ENCODE results near the gene GCAT. TPM values are rescaled to one million over a fixed set of nuclear protein-coding genes. Genes with fewer than 3 reads are reported as not detected.

Gene GCAT
- total and polyA plus RNA-seq, 2 of the 4 experiments (the other 2 are of a cell fraction) = 20.6 to 32.3 TPM

DNA sequence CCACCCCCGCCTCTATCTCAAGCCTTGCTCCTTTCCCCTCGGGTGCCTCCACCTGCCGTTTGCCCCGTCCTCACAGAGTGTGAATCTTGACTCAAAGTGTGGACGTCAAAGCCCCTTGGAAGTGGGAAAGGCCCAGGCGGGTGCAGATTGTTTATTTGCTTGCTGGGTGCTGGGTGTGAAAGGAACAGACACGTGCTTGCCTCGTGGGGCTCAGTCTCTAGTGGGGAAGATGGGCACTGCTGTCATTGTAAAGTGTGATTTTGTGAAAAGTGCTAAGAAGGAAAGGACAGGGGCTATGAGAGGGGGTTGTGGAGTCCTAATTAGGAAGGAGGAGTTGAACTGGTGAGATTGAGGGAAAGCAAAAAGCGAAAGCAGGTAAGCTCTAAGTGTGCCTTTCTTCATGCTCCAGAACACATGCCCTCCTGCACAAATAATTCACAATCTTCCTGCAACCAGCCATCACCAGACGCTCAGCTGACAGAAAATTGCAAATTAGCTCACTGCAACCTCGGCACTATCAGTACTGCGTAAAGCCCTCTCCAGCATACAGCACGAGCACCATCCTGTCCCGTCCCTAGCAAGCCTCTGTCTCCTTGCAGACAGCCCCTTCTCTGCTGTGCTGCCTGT, 9.7 kb upstream of the GCAT start:
- H3K79me1 ChIP-seq (ENCODE audit: low read depth in 1 of 2, low read length in 2 of 2) = no peaks in the 10 kb centered on the region
- no peak overlapping the region for H2BK20ac ChIP-seq (ENCODE audit: low read depth, low read length)
- no peak overlapping the region for H3K9ac ChIP-seq (ENCODE audit: low read depth, low read length)
- H4K91ac ChIP-seq (ENCODE audit: insufficient read depth, low read depth, low read length) = no peak overlapping the region
- peak overlapping the region; percentile 65; the same call in 1 of the 2 replicates for H3K23ac ChIP-seq (ENCODE audit: low read depth, low read length)
- no peak overlapping the region for H3K4me2 ChIP-seq (ENCODE audit: low read depth, low read length)
- H3K14ac ChIP-seq (replicated peaks; ENCODE audit: low read depth, low read length) = no peak overlapping the region
- no peaks in the 10 kb centered on the region for H3K27me3 ChIP-seq (ENCODE audit: control insufficient read depth, insufficient read depth, low read length)
- H2AFZ ChIP-seq (replicated peaks; ENCODE audit: low read length, poor library complexity) = peak overlapping the region; percentile 51
- no peak overlapping the region for H4K8ac ChIP-seq (ENCODE audit: low read depth in 2 of 2, low read length in 2 of 2)
- peak overlapping the region; percentile 50 for H2AK9ac ChIP-seq (replicated peaks; ENCODE audit: low read depth, low read length, poor library complexity)
- no peak for TF ChIP-seq POLR2A (IDR thresholded peaks at IDR 0.05; ENCODE audit: low read depth, low read length)
- TF ChIP-seq SMC3 (IDR thresholded peaks at IDR 0.05; ENCODE audit: low read depth, low read length) = no peak
- TF ChIP-seq CHD1 (IDR thresholded peaks at IDR 0.05; ENCODE audit: low read depth, low read length) = no peak
- no peak for TF ChIP-seq NFE2L2 (IDR thresholded peaks at IDR 0.05; ENCODE audit: low read depth, low read length)
- no peak for TF ChIP-seq FOS (IDR thresholded peaks at IDR 0.05; ENCODE audit: low read depth, low read length)
- TF ChIP-seq BHLHE40 (IDR thresholded peaks at IDR 0.05; ENCODE audit: low read depth, low read length) = no peak
- TF ChIP-seq, protein P1, sequence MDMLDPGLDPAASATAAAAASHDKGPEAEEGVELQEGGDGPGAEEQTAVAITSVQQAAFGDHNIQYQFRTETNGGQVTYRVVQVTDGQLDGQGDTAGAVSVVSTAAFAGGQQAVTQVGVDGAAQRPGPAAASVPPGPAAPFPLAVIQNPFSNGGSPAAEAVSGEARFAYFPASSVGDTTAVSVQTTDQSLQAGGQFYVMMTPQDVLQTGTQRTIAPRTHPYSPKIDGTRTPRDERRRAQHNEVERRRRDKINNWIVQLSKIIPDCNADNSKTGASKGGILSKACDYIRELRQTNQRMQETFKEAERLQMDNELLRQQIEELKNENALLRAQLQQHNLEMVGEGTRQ (IDR thresholded peaks at IDR 0.05; ENCODE audit: low read depth, low read length) = no peak
- TF ChIP-seq RFX5 (IDR thresholded peaks at IDR 0.05; ENCODE audit: low read depth, low read length) = no peak
- TF ChIP-seq, protein P2, sequence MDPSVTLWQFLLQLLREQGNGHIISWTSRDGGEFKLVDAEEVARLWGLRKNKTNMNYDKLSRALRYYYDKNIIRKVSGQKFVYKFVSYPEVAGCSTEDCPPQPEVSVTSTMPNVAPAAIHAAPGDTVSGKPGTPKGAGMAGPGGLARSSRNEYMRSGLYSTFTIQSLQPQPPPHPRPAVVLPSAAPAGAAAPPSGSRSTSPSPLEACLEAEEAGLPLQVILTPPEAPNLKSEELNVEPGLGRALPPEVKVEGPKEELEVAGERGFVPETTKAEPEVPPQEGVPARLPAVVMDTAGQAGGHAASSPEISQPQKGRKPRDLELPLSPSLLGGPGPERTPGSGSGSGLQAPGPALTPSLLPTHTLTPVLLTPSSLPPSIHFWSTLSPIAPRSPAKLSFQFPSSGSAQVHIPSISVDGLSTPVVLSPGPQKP (IDR thresholded peaks at IDR 0.05; ENCODE audit: borderline replicate concordance, low read depth, low read length) = no peak
- no peak for TF ChIP-seq MAFK (IDR thresholded peaks at IDR 0.05; ENCODE audit: low read depth, low read length)
- no peak for TF ChIP-seq MXI1 (IDR thresholded peaks at IDR 0.05; ENCODE audit: borderline replicate concordance, low read depth, low read length)
- TF ChIP-seq, protein P3, sequence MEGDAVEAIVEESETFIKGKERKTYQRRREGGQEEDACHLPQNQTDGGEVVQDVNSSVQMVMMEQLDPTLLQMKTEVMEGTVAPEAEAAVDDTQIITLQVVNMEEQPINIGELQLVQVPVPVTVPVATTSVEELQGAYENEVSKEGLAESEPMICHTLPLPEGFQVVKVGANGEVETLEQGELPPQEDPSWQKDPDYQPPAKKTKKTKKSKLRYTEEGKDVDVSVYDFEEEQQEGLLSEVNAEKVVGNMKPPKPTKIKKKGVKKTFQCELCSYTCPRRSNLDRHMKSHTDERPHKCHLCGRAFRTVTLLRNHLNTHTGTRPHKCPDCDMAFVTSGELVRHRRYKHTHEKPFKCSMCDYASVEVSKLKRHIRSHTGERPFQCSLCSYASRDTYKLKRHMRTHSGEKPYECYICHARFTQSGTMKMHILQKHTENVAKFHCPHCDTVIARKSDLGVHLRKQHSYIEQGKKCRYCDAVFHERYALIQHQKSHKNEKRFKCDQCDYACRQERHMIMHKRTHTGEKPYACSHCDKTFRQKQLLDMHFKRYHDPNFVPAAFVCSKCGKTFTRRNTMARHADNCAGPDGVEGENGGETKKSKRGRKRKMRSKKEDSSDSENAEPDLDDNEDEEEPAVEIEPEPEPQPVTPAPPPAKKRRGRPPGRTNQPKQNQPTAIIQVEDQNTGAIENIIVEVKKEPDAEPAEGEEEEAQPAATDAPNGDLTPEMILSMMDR (conservative IDR thresholded peaks at IDR 0.05; ENCODE audit: low read depth, low read length) = no peak
- no peak for TF ChIP-seq CEBPB (IDR thresholded peaks at IDR 0.05; ENCODE audit: low read depth, low read length)
- no peak for TF ChIP-seq RAD21 (IDR thresholded peaks at IDR 0.05; ENCODE audit: low read length)
- TF ChIP-seq MAZ (IDR thresholded peaks at IDR 0.05; ENCODE audit: borderline replicate concordance, low read depth, low read length) = no peak
- no peak for TF ChIP-seq RCOR1 (IDR thresholded peaks at IDR 0.05; ENCODE audit: insufficient replicate concordance, low read length)
- dilution Hi-C loops (cut with HindIII; ENCODE audit: low sequenced_read_pairs, unreplicated experiment) = no loop called here
- intact Hi-C loops (cut with micrococcal nuclease) = no loop called here
- no TSS peak for BruUV-seq (replicated peaks)
- H3K36me3 ChIP-seq (ENCODE audit: control insufficient read depth, insufficient read depth, low read length) = no peaks in the 10 kb centered on the region
- H2BK5ac ChIP-seq (ENCODE audit: low read depth, low read length, poor library complexity, severe bottlenecking) = no peak overlapping the region
- DNase-seq (no peak), ATAC-seq (ENCODE audit: low read depth) (no peak)
- no peaks in the 10 kb centered on the region for H4K20me1 ChIP-seq (ENCODE audit: insufficient read depth, low read length)
- no peak overlapping the region for H3K4ac ChIP-seq (ENCODE audit: low read depth, low read length)
- no peak overlapping the region for H3K27ac ChIP-seq (ENCODE audit: insufficient read depth, low read length)
- no peak overlapping the region for H4K5ac ChIP-seq (ENCODE audit: low read depth, low read length)
- H2BK120ac ChIP-seq (ENCODE audit: low read depth, low read length) = no peak overlapping the region
- H3K9me3 ChIP-seq (ENCODE audit: control insufficient read depth, insufficient read depth, low read length) = no peaks in the 10 kb centered on the region
- no peak overlapping the region for H3K4me3 ChIP-seq (ENCODE audit: insufficient read depth, low read depth, low read length)
- in situ Hi-C loops (cut with MboI; ENCODE audit: low sequenced_read_pairs) = no loop called here
- ChIA-PET POLR2A (ENCODE audit: unreplicated experiment) (no interaction called here), CTCF (no interaction called here)
- no peak overlapping the region for H2BK15ac ChIP-seq (ENCODE audit: low read depth, low read length)
- H3K18ac ChIP-seq (ENCODE audit: low read depth, low read length) = no peak overlapping the region
- no peaks in the 10 kb centered on the region for H3K4me1 ChIP-seq (ENCODE audit: control insufficient read depth, insufficient read depth, low read length)
- 38% methylated on average over 6 of the region's 14 CpGs; no CpG with 5 or more reads in 1 of the 2 experiments for WGBS, 2 experiments (ENCODE audit: extremely low coverage in 2 of 2, insufficient read length in 1 of 2)
- H3K56ac ChIP-seq (ENCODE audit: extremely low read depth, insufficient read depth, low read length) = no peak overlapping the region
- no peak overlapping the region for H2AK5ac ChIP-seq (ENCODE audit: low read depth, low read length)
- H3K9me1 ChIP-seq (ENCODE audit: insufficient read depth, low read length) = no peaks in the 10 kb centered on the region

All from IMR-90 (cell line).